IPS-20b (cell line): Measurements from ENCODE around the gene SMAD3.

Source experiments
- H3K27ac ChIP-seq: one replicate; pipeline ENCODE4 v1.5.1; 2013; ENCODE audit warnings: low read length
- H3K27me3 ChIP-seq: 2 replicates; pipeline ENCODE4 v1.6.1; 2013; ENCODE audit warnings: mild to moderate bottlenecking, low read length, inconsistent platforms; ENCODE audit not compliant: insufficient read depth
- H3K36me3 ChIP-seq: 2 replicates; pipeline ENCODE4 v1.6.1; 2013; ENCODE audit warnings: low read depth, mild to moderate bottlenecking, inconsistent platforms, low read length, moderate library complexity; ENCODE audit not compliant: insufficient read depth
- H3K4me1 ChIP-seq: 2 replicates; pipeline ENCODE4 v1.6.1; 2013; ENCODE audit warnings: mild to moderate bottlenecking, control low read depth, inconsistent platforms, low read length, moderate library complexity; ENCODE audit not compliant: insufficient read depth
- H3K4me3 ChIP-seq: 2 replicates; pipeline ENCODE4 v1.5.1; 2013; ENCODE audit warnings: mild to moderate bottlenecking, low read length, inconsistent platforms
- H3K9ac ChIP-seq: 2 replicates; pipeline ENCODE4 v1.6.1; 2013; ENCODE audit warnings: low read depth, mild to moderate bottlenecking, inconsistent platforms, low read length, moderate library complexity
- H3K9me3 ChIP-seq: 2 replicates; pipeline ENCODE4 v1.6.1; 2013; ENCODE audit warnings: mild to moderate bottlenecking, low read depth, low read length, inconsistent platforms; ENCODE audit not compliant: insufficient read depth

The SMAD3 gene

DNA sequence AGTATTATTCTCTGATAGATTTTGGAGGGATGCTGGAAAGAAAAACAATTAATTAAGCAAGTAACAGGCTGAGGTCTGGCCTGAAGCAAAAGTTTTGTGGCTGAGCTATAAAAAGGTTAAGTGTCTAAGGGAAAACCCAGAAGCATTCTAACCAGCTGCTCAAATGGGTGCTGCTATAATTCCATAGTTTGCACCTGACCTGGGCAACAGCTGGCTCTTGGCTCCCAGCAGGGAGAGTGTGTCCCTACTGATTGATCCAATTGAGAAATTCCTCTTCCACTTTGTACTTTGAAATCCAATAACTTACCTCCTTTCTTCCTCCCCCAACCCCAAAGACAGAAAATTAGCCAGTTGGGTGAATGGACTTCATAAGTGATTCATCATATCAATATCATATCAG is 27.7 kb upstream of the SMAD3 start:
- Histone ChIP-seq H3K27ac (no peak overlapping the region), H3K9ac (no peak overlapping the region), H3K36me3 (no peaks in the 10 kb centered on the region), H3K4me3 (no peak overlapping the region), H3K4me1 (peaks cover 39% of the 10 kb centered on the region), H3K9me3 (no peaks in the 10 kb centered on the region), H3K27me3 (peaks cover 28% of the 10 kb centered on the region)

DNA sequence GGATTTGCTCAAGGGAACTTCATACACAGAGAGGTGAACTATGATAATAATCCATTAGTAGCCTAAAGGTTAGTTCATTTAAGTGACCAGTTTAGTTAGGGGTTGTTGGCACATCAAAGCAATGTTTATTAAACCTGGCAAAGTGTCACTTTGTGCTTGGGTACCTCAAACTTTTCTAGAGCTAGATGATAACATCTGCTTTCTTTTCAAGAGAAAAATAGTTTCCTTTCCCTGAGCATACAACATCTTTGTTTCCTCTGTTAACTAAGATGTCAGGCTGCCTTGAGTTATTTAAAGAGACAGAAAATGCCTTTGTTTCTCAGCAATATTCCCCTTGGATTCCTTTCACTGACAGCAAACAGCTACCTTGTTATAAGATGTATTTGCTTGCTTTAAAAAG is 26.7 kb upstream of the SMAD3 start:
- no peak overlapping the region for H3K4me3 ChIP-seq
- no peak overlapping the region for H3K27ac ChIP-seq
- peaks cover 17% of the 10 kb centered on the region for H3K27me3 ChIP-seq
- H3K9ac ChIP-seq: no peak overlapping the region
- no peaks in the 10 kb centered on the region for H3K9me3 ChIP-seq
- H3K4me1 ChIP-seq: peaks cover 32% of the 10 kb centered on the region; the same call in 1 of the 2 replicates
- no peaks in the 10 kb centered on the region for H3K36me3 ChIP-seq

DNA sequence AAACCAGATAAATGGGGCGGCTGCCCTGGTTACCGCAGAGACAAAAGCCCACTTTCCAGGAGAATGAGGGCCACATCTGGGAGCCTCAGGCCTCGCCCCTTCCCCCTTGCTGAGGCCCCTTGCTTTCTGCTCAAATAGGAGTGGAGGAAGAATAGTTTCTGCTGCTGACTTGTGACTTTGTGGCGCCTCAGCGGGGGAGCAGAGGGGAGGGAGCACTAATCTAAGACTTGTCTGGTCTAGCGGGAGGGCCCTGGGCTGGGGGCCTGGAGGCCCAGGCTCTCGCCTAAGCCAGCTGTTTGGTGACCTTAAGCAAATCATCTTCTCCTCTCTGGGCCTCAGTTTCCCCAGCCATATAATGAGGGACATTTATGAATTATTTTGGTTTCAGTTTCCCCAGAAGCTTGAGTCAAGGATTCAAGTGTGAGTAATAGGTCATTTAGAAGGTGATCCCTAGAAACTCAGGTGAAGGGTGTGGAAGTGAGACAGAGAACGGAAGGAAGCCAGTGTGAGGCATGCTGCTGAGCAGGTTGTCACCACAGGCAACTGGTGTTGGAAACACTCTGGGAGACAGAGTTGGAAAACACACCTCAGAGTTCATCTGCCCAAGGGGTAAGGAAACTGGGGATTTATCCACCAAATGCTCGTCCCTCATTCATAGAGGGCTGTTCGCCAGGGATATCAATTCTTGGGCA is 25.9 kb upstream of the SMAD3 start:
- Histone ChIP-seq H3K4me3 (0 out of 2 replicates have a peak overlapping the region, but pooled peaks have one; percentile 18), H3K27me3 (peaks cover 9% of the 10 kb centered on the region), H3K27ac (no peak overlapping the region), H3K36me3 (no peaks in the 10 kb centered on the region), H3K4me1 (peaks cover 32% of the 10 kb centered on the region; the same call in 1 of the 2 replicates), H3K9me3 (no peaks in the 10 kb centered on the region), H3K9ac (peak overlapping the region; percentile 4; the same call in 1 of the 2 replicates)

DNA sequence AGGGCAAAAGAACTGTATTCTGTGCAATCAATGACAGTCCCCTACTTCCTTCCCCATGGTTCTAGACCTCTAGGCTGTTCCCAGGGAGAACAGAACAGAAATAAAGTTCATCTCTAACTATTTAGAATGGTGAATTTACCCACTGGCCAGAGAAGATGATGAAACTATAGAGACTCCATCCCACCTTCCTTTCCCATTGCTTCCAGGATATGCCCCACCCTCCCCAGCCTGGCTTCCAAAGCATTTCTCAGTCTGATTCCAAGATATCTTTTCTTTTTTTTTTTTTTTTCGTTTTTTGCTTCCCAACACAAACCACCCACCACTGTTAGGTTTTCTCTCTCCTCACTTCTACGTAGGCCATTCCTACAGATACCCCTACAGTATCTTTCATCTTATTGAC is 25.1 kb upstream of the SMAD3 start:
- Histone ChIP-seq H3K4me3 (no peak overlapping the region), H3K27me3 (0 out of 2 replicates have a peak, but pooled peaks cover 3% of the 10 kb centered on the region), H3K9ac (peak overlapping the region; percentile 4; the same call in 1 of the 2 replicates), H3K36me3 (no peaks in the 10 kb centered on the region), H3K9me3 (no peaks in the 10 kb centered on the region), H3K4me1 (peaks cover 28% of the 10 kb centered on the region; the same call in 1 of the 2 replicates), H3K27ac (no peak overlapping the region)

GRCh38 chr15:67042551-67043142 is 22.8 kb upstream of the SMAD3 start:
- Histone ChIP-seq H3K4me1 (peaks cover 28% of the 10 kb centered on the region; the same call in 1 of the 2 replicates), H3K36me3 (no peaks in the 10 kb centered on the region), H3K27me3 (no peaks in the 10 kb centered on the region), H3K27ac (no peak overlapping the region), H3K9me3 (no peaks in the 10 kb centered on the region), H3K4me3 (no peak overlapping the region), H3K9ac (no peak overlapping the region)

DNA sequence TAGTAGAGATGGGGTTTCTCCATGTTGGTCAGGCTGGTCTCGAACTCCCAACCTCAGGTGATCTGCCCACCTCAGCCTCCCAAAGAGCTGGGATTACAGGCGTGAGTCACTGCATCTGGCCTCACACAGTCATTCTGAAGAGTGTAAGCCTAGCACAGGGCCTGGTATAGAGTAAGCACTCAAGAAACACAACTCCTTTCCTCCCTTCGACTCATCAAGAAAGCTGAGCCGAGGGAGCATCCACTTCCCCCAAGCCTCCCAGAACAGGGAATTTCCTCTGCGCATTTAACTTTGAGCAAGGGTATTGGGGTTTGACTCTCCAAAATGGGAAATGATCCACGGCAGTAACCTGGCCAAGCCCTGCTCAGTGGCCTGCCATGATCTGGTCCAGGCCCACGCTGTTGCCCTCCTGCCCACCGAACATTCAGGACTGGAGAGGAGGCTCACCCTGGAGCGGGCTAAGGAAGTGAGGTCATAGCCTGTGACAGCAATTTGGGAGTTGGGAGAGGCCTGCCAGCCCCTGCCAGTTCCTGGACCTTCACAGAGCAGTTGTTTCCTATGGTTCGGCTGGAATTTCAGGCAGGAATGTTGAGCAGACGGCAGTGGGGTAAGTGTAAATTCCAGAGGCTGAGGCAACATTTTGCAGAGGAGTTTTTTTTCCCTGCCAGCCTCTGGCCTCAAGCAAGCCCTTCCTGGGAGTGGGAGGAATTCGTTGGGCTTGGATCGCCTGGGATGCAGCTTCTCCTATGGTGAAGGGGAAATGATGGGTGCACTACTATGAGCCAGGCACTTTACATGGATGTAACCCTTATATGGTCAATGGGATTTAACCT is 21.2 kb upstream of the SMAD3 start:
- Histone ChIP-seq H3K36me3 (no peaks in the 10 kb centered on the region), H3K9me3 (no peaks in the 10 kb centered on the region), H3K27me3 (no peaks in the 10 kb centered on the region), H3K4me1 (peaks cover 19% of the 10 kb centered on the region; the same call in 1 of the 2 replicates), H3K27ac (peak overlapping the region; percentile 40), H3K9ac (peak overlapping the region; percentile 42; the same call in 1 of the 2 replicates), H3K4me3 (no peak overlapping the region)

- Histone ChIP-seq H3K4me1 (peaks cover 9% of the 10 kb centered on the region; the same call in 1 of the 2 replicates), H3K9ac (no peak overlapping the region), H3K36me3 (no peaks in the 10 kb centered on the region), H3K27me3 (no peaks in the 10 kb centered on the region), H3K27ac (no peak overlapping the region), H3K9me3 (no peaks in the 10 kb centered on the region), H3K4me3 (no peak overlapping the region)
These were observed 18.2 kb upstream of the SMAD3 start for GRCh38 chr15:67047149-67047661.

GRCh38 chr15:67048281-67049279 is 16.8 kb upstream of the SMAD3 start:
- Histone ChIP-seq H3K9ac (no peak overlapping the region), H3K27ac (no peak overlapping the region)

GRCh38 chr15:67049351-67050044 is 15.9 kb upstream of the SMAD3 start:
- Histone ChIP-seq H3K9me3 (no peaks in the 10 kb centered on the region), H3K27me3 (no peaks in the 10 kb centered on the region), H3K36me3 (no peaks in the 10 kb centered on the region), H3K4me3 (no peak overlapping the region), H3K27ac (no peak overlapping the region), H3K9ac (no peak overlapping the region), H3K4me1 (peaks cover 1% of the 10 kb centered on the region; the same call in 1 of the 2 replicates)

More at GRCh38 chr15:67048281-67049279, 16.8 kb upstream of the SMAD3 start:
- no peaks in the 10 kb centered on the region for H3K27me3 ChIP-seq
- no peak overlapping the region for H3K4me3 ChIP-seq
- H3K4me1 ChIP-seq: peaks cover 9% of the 10 kb centered on the region; the same call in 1 of the 2 replicates
- no peaks in the 10 kb centered on the region for H3K36me3 ChIP-seq
- H3K9me3 ChIP-seq: no peaks in the 10 kb centered on the region

GRCh38 chr15:67050062-67050461 is 15.3 kb upstream of the SMAD3 start:
- Histone ChIP-seq H3K36me3 (no peaks in the 10 kb centered on the region), H3K9ac (no peak overlapping the region), H3K4me1 (no peaks in the 10 kb centered on the region; the same call in 1 of the 2 replicates), H3K27me3 (no peaks in the 10 kb centered on the region), H3K27ac (no peak overlapping the region), H3K4me3 (no peak overlapping the region), H3K9me3 (no peaks in the 10 kb centered on the region)
